Posterior vena cava (tissue), 2 donors: Measurements from ENCODE around the gene CLDND1. TPM values are rescaled to one million over a fixed set of nuclear protein-coding genes. Genes with fewer than 3 reads are reported as not detected.
"Not testable (repeated sequence)": the region's sequence is repeated elsewhere in the genome, so short reads cannot be mapped to it uniquely, and the experiment has no call there.

Experiments
- DNase-seq: peaks from one replicate; pipeline ENCODE4 v3.0.0-alpha.2; 2020; ENCODE audit warnings: low spot score
- intact Hi-C, 2 donors: fragments of 100-400 bp; cut with DNase I; formaldehyde crosslinking; loops; one replicate each; pipeline versions ENCODE4 v1.14.1 to v1.14.2; 2022 to 2023
- long read RNA-seq, 2 donors: library from polyadenylated mRNA; unstranded; transcript quantifications; one replicate each; pipeline ENCODE4 v2.0.0, GENCODE V29; 2020 to 2021
- total RNA-seq, 2 donors: library from RNA; stranded (reverse); fragmentation: NEBNext Ultra II Directional; extraction: Animal tissue kit (Norgen Biotek cat#: 25700); gene quantifications; one replicate each; pipeline ENCODE4 v1.2.1, GENCODE V29; 2021
- donor health status: DM: yes; HTN: yes; CAD: no.
- donor health status: DM: yes; HTN: yes; CAD: no.

The CLDND1 gene
- total RNA-seq, result 100 to 1,000 TPM; 105 to 114 TPM
- long read RNA-seq, donor 1, transcript CLDND1-201 (5 exons, 2,161 nt), result major isoform, 13 of 29 reads
- long read RNA-seq, donor 1, partial matches to known transcripts, result 0 of 29 reads
- long read RNA-seq, donor 1, other reads (novel, unspliced or antisense), result 12 of 29 reads
- long read RNA-seq, donor 2, transcript CLDND1-201 (5 exons, 2,161 nt), result major isoform, 17 of 71 reads
- long read RNA-seq, donor 2, partial matches to known transcripts, result 5 of 71 reads
- long read RNA-seq, donor 2, other reads (novel, unspliced or antisense), result 45 of 71 reads

DNA sequence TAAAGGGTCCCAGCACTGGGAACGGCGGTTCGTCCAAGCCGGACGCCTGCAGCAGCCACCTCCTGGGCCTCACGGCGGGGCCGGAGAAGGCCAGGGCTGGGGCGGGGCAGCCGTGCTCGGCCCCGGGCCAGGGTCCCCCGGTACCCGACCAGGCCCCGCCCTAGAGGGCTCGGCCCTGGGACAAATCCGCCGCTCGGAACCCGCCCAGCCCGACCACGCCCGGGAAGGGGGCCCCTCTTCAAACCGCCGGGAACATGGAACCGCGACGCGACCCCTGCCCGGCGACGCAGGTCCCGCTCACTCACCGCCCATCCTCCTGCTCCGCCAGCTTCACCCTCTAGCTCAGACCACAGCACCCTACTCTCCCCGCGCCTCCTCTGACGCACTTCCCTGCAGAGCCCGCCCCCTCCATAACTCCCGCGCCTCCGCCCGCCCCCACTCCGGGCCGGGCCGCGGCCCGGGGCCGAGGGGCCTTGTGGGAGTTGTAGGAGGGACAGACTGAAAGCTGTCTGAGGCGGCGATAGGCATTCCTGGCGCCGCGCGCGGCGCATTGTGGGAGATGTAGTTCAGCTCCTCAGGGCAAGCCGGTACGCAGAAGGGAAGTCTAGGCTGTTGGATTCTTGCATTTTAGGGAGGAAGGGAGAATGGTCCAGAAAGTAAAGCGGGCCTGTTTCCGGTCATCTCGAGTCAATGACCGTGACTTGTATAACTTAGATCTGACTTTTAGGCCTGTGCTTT, at the start of gene CLDND1:
TSS of gene CLDND1 (minus strand) at position 359 of the 738 bp plus-strand sequence. CDS start 1,478 bp downstream, outside the sequence.
- intact Hi-C loops, result no loop called here

DNA sequence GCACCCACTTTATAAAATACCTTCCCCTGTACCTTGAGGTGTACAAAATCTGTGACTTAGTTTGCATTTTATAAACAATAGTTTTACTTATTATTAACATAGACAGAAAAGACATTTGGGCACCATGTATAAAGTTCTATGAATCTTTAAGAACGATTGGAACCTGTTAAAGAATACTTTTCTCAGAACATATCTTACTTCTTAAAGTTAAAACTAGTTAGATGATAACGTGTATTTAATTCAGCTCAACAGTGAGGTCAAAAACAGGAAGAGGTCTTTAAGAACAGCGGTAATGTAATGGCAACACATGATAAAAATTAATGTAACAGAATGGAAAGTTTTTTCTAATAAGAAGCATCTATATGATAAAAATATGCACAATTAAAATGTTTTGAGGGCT, 45.7 kb upstream of the CLDND1 start:
- intact Hi-C loops, result no loop called here

More for the DNA sequence above, at the start of gene CLDND1:
- peak; percentile 99 for DNase-seq

DNA sequence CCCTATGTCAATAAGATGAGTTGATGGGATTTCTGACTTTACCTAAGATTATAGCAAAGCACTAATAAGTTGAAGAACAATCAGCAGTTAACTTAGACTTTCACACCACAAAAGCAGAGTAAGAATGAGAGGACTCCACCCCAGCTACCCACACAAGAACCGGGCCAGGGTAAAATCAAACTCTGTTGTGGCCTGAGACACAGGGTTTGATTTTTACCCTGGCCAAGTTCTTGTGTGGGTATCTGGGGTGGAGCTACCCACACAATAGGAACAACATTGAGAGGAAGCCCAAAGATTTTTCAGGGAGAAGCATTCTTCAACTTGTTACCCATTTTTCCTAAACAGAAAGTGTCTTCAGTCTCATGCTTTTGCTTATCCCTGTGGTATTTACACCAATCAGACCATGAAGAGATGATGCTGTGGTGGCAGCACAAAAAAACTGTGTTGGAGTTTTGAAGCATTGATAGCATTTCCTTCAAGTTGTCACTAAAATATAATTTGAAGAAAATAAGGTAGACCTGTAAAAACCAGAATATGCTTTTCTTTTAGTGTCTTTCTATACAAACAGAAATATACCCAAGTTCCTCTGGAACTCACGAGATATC, 45.1 kb upstream of the CLDND1 start:
- intact Hi-C loops, result no loop called here
- no peak for DNase-seq

More for the DNA sequence above, 45.7 kb upstream of the CLDND1 start:
- DNase-seq, result no peak

DNA sequence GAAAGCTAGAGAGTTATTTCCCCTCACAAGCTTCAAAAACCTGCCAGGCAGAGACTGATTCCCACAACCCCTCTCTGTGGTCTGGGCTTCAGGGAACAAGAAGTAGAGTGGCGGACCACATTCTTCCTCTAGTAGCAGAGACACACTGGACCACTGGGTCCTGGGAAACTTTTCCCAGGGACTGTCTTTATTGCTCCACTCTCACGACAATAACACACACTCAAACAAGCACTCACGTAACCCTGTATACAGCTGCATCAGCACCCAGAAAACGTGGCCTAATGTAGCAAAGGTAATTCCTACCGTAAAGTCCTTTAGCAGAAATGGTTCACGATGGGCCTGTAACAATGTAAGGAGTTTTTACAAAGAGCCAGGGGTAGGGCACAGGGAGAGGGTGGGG, 43.1 kb upstream of the CLDND1 start:
- no peak for DNase-seq
- intact Hi-C loops, result no loop called here

DNA sequence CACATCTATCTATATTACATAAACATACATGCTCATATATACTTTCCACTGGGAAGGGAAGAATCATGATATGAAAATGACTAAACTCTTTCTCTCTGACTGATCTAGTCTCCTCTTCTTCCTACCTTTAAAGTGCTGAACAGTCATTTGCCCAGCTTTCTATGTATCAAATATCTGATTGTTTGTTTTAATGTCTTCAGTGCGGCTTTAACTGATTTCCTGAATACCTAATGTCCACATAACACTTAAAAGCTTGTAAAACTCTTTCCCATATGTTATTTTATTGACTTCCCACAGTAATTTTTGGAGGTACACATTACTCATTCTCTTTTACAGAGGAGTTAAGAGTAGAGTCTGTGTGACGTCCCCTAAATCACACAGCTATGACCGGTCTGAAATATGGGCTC, 42.5 kb upstream of the CLDND1 start:
- intact Hi-C loops, result no loop called here
- no peak for DNase-seq

DNA sequence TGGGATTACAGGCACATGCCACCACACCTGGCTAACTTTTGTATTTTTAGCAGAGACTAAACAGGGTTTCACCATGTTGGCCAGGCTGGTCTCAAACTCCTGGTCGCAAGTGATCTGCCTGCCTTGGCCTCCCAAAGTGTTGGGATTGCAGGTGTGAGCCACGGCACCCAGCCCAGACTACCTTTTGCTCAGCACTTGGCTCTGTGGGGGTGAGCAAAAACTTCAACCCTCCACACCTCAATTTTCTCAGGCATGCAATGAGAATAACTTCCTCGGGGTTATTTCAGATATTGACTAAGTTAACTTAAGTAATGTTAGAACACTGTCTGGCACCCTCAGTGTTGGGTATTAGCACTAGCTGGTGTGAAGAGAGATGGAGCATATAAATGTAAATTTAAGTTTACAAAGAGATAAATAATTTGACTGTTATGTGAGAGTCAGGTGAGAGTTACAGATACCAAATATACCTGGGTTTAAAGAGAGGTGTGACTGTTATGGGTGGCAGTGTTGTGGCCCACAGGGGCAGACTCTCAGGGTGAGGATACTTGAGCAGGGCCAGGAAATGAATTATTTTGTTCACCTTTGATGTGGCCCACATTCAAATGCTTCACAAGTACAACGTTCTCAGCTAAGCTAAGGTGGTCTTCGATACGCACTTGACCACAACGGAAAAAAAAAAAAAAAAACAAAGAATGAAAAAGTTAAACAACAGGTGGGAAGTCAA, 41.7 kb upstream of the CLDND1 start:
- intact Hi-C loops, result no loop called here
- no peak for DNase-seq

DNA sequence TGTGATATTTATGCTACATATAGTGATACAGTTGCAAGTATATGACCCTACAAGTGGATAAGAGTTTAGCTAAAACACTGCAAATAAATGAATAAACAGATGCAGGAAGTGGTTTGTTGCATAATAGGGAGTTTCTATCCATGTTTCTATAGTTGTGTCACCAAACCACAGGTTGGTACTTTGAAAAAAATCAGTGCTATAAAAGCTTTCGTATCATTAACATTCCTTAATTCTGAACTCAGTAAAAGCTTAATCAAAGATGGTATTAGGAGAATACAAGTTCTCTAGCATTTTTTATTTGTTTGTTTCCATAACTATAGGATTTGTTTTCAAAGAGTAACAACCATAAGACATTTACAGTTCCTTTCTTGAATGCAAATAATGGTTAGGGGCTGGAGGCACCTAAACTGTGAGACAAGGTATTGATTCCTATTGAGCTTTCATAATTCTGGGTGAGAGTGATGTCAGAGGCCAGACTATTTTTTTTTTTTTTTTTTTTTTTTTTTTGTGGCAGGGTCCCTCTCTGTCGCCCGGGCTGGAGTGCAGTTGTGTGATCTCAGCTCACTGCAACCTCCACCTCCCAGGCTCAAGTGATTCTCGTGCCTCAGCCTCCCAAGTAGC, 41.1 kb upstream of the CLDND1 start:
- intact Hi-C loops, result no loop called here

DNA sequence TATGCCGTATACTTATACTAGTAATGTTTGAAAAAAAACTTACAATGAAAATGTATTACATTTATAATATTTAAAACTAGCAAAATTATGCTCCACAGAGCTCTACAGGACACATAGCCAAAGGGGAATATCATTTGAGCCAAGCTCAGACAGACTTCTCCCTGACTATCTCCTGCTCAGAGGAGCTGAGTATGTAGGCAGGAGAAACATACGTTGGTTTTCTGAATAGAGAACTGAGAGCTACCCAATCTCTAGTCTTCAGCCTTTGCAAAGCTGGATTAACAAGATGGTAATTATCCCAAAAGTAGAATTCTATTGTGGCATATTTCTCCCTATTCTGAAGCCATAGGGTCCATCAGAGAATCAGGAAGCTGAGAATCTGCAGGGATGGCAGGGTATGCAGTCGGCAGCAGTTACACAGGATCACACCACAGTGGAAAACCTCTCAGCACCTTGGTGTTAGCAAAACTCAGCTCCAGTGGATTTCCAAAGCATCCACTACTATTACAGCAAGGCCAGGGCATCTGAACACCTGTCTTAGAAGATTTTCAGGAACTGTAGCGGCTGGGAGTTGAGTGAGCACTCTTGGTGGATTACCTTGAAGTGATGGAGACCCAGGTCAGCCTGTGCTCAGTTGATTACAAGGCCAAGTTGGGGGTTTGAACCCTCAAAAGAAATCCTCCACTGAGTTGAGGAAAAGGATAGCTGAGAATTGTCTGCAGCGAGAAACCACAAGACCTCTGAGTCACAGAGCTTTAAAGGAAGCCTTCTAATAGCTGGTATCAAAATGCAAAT, 39.2 kb upstream of the CLDND1 start:
- intact Hi-C loops, result no loop called here
- DNase-seq, result no peak

More for the DNA sequence above, 41.1 kb upstream of the CLDND1 start:
- no peak for DNase-seq

DNA sequence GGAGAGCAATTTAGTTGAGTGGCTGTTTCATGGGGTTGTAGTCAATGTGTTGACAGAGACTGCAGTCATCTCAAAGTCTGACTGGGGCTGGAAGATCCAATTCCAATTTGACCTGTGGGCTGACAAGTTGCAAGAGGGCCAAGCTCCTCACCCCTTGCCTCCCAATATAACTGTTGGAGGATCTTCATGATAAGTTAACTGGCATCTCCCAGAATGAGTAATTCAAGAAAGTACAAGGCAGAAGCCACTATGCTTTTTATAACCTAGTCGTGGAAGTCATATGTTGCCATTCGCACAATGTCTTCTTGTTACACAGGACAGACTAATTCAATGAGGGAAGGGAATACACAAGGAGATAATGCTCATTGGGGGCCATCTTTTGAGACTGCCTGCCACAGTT, 38.2 kb upstream of the CLDND1 start:
- intact Hi-C loops, result no loop called here
- no peak for DNase-seq

DNA sequence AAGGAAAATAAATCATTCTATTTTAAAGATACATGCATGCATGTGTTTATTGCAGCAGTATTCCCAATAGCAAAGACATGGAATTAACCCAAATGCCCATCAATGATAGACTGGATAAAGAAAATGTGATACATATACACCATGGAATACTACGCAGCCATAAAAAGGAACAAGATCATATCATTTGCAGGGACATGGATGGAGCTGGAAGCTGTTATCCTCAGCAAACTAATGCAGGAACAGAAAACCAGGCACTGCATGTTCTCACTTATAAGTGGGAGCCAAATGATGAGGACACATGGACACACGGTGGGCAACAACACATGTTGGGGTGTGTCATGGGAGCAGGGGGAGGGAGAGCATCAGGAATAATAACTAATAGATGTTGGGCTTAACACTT, 37.1 kb upstream of the CLDND1 start:
- DNase-seq, intact Hi-C loops: not testable (repeated sequence)

DNA sequence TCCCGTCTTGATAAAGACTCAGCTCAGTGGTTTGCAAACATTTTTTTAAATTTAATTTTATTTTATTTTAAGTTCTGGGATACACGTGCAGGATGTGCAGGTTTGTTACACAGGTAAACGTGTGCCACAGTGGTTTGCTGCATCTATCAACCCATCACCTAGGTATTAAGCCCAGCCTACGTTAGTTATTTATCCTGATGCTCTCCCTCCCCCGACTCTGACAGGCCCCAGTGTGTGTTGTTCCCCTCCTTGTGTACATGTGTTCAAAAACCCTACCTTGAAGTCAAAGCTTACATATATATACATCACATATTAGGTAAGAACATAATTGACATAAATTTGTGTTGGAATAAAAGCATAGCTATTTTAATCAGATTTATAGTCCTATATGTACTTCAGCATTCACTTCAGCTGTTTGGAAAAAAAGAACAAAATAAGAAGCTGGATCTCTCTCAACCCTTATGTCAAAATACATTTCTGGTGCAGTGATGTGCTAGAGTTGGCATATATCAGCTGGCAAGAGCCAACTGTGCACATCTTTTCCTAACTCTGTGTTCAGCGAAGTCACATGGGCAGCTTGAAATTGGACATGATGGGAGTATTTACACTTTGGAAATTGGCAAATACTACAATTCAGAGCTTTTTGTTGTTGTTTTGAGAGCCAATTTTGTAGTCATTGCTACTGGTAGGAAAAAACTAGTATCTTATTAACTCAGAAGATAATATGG, 35.6 kb upstream of the CLDND1 start:
- intact Hi-C loops, result no loop called here
- DNase-seq, result no peak

DNA sequence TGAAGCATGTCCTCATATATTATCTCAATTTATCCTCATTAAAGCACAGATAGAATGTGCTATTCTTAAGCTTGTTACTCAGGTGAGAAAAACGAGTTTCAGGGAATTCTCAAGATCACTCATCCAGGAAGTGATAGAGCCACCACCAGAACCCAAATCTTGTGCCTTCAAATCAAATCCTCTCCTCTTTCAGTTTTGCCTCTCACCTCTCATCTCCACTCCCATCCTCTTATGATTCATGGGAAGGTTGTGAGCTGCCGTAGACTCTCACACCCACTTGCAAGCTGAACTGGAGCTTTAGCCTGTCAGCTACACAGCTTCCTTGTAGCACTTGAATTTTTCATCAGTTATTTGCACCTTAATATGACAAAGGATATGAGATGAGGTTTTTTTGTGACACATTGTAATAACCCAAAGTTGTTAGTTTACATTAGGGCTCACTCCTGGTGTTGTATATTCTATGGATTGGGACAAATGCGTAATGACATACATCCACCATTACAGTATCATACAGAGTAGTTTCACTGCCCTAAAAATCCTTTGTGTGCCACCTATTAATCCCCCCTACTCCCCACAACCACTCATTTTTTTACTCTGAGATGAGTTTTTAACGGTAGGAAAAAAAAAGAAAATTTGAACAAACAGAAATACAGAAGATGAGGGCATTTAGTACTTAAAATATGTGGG, 34.8 kb upstream of the CLDND1 start:
- DNase-seq, result no peak
- intact Hi-C loops, result no loop called here

DNA sequence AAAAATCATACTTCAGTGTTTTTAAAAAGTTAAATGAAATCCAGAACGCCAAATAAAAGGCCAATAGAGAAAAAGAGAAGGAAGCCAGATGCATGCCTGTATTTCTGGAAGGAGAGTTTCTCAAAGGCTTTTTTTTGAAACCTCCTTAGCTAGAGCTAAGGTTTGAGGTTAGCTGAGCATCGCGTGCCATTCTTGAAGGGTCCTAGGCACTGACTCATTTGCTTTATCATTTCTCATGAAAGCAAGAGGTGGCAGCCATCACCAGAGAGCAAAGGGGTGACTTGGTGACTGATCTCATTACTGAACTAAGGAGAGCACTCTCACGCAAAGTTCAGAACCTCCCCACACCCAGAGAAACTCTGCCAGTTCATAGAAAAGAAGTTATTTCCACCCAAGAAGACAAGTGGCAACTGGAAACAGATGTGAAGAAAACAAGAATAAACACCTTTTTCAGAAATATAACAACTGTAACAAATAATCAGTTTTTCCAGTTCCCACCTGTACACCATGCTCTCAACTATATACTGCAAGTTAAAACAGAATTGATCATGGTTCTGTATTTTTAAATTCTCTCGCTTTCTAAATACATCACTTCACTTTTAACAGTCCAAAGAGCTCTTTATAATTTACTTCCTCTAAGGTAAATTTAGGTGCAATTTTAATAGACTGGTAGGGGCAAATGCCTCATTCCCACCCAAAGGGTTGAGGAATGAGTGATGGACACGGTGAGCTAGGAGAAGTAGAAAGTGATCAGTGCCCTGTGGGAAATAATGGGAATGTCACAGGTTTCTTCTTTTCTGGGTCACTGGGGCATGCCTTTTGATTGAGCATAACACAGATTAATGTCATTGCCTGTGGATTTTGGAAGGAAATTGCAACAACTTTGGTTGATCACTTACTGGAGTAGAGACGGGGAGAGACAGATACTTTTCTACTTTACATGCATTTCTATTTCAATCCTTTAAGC, 33.7 kb upstream of the CLDND1 start:
- DNase-seq, result no peak
- intact Hi-C loops, result no loop called here

DNA sequence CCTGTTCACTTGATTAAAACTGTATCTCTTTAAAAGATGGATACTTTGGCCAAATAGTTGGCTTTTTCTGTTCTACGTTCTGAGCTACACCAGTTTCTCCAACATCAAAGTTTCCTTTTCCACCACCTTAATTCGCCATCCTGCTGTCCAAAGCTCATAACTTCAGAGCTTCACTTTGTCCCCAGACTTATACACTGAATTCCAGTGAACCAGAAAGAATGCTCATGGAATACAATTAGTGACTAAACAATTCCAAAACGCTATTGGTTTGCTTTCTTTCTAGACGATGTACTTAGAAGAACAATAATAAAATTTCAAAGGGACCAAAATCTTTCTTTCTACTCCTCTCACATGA, 32.3 kb upstream of the CLDND1 start:
- no peak for DNase-seq
- intact Hi-C loops, result no loop called here

DNA sequence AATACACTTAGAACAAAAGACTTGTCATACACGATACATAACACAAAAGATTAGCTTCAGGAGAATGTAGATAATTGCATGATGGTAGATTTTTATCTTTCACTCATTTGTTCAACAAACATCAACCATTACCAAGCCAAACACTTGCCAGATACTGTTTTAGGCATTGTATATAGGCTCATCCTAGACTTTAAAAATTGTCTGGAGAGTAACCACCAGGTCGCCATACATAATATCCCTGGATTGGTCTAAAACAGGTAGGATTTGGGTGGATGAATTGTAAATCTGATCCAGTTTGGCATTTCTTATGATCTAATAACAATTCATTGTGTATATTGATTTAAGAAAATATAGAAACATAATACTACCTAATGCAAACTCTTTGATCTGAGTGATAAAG, 31.9 kb upstream of the CLDND1 start:
- intact Hi-C loops, result no loop called here
- DNase-seq, result no peak

DNA sequence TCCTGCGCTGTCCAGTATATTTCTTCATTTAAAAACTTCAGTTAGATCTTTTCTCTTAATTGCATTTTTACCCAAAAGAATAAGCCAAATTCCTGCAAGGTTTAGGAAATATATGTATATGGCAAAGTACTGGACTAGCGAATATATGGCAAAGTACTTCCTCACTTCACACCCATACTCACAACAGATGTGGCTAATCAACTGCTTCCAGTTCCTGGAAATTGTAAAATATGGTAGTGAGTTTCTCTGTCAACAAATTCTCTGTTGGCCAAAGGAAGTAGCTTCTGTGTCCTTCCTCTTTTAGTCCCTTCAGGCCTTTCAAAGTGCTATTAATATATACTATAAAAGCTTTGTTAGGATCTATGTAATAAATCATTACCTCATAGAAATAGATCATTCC, 31.1 kb upstream of the CLDND1 start:
- no peak for DNase-seq
- intact Hi-C loops, result no loop called here
